T-helper 1 cell treated with Interleukin-12 subunit alpha and Interleukin-12 subunit beta and Interleukin-4 antibody, amounts not matched to agents 30 μg/mL and 1 μg/mL, for 36 hours (primary cell): ENCODE measurements around the gene ETV7.

Experiments
- H3K27ac Mint-ChIP-seq: one replicate; pipeline ENCODE4 v1.8.0; 2021; ENCODE audit warnings: mild to moderate bottlenecking, mixed read lengths
- H3K27me3 Mint-ChIP-seq: one replicate; pipeline ENCODE4 v1.8.0; 2021; ENCODE audit warnings: low read depth, mixed read lengths
- H3K36me3 Mint-ChIP-seq: one replicate; pipeline ENCODE4 v1.8.0; 2021; ENCODE audit warnings: low read depth, mixed read lengths
- H3K4me1 Mint-ChIP-seq: one replicate; pipeline ENCODE4 v1.8.0; 2021; ENCODE audit warnings: low read depth, mixed read lengths
- H3K4me3 Mint-ChIP-seq: one replicate; pipeline ENCODE4 v1.8.0; 2021; ENCODE audit warnings: mild to moderate bottlenecking, moderate library complexity, mixed read lengths
- H3K9me3 Mint-ChIP-seq: one replicate; pipeline ENCODE4 v1.8.0; 2021; ENCODE audit warnings: mixed read lengths

ETV7 gene

GRCh38 chr6:36404164-36404563, 16.7 kb upstream of the ETV7 start:
- Mint-ChIP-seq H3K9me3 (no peaks in the 10 kb centered on the region), H3K36me3 (no peaks in the 10 kb centered on the region), H3K4me1 (no peaks in the 10 kb centered on the region), H3K27ac (no peak overlapping the region), H3K27me3 (peaks cover 28% of the 10 kb centered on the region), H3K4me3 (no peak overlapping the region)

- Mint-ChIP-seq H3K4me3 (no peak overlapping the region), H3K36me3 (no peaks in the 10 kb centered on the region), H3K27me3 (peaks cover 24% of the 10 kb centered on the region), H3K4me1 (no peaks in the 10 kb centered on the region), H3K27ac (no peak overlapping the region), H3K9me3 (no peaks in the 10 kb centered on the region)
Measured at GRCh38 chr6:36402481-36402880, 15.0 kb upstream of the ETV7 start.

DNA sequence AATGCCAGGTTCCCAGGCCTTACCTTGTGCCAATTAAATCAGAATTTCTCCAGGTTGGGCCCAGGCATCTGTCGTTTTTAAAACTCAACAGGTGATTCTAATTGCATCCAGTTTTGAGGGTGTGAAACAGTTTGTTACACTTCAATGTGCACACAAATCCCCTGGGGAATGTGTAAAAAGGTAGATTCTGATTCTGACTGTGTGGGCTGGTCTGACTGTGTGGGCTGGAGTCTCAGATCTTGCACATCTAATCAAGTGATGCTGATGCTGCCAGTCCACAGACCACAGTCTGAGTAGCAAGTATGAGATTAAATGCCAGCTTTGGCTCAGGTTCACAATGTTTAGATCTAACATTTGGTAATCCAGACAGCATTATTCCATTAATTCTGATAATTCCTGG, 12.5 kb upstream of the ETV7 start:
- Mint-ChIP-seq H3K4me3 (no peak overlapping the region), H3K27ac (no peak overlapping the region), H3K27me3 (peaks cover 27% of the 10 kb centered on the region), H3K4me1 (no peaks in the 10 kb centered on the region), H3K9me3 (no peaks in the 10 kb centered on the region), H3K36me3 (no peaks in the 10 kb centered on the region)

GRCh38 chr6:36392621-36393020, 5.2 kb upstream of the ETV7 start:
- Mint-ChIP-seq H3K27me3 (peaks cover 56% of the 10 kb centered on the region), H3K36me3 (no peaks in the 10 kb centered on the region), H3K4me1 (peaks cover 5% of the 10 kb centered on the region), H3K4me3 (no peak overlapping the region), H3K9me3 (no peaks in the 10 kb centered on the region), H3K27ac (no peak overlapping the region)

GRCh38 chr6:36389353-36389752, 1.9 kb upstream of the ETV7 start:
- peaks cover 52% of the 10 kb centered on the region for H3K27me3 Mint-ChIP-seq
- H3K4me1 Mint-ChIP-seq: peaks cover 24% of the 10 kb centered on the region
- H3K9me3 Mint-ChIP-seq: no peaks in the 10 kb centered on the region
- no peak overlapping the region for H3K27ac Mint-ChIP-seq
- H3K36me3 Mint-ChIP-seq: peaks cover 7% of the 10 kb centered on the region
- no peak overlapping the region for H3K4me3 Mint-ChIP-seq

GRCh38 chr6:36386495-36387439, 702 bp downstream of the ETV7 start:
- peaks cover 12% of the 10 kb centered on the region for H3K36me3 Mint-ChIP-seq

GRCh38 chr6:36384095-36384494, 3.4 kb downstream of the ETV7 start:
- H3K9me3 Mint-ChIP-seq: no peaks in the 10 kb centered on the region
- H3K4me1 Mint-ChIP-seq: peaks cover 37% of the 10 kb centered on the region
- H3K4me3 Mint-ChIP-seq: no peak overlapping the region
- peaks cover 19% of the 10 kb centered on the region for H3K27me3 Mint-ChIP-seq
- peaks cover 12% of the 10 kb centered on the region for H3K36me3 Mint-ChIP-seq
- peak overlapping the region; percentile 9 for H3K27ac Mint-ChIP-seq

More at GRCh38 chr6:36386495-36387439, 702 bp downstream of the ETV7 start:
- Mint-ChIP-seq H3K4me3 (peak overlapping the region; percentile 99), H3K9me3 (no peaks in the 10 kb centered on the region), H3K27ac (peak overlapping the region; percentile 89), H3K4me1 (peaks cover 36% of the 10 kb centered on the region), H3K27me3 (peaks cover 32% of the 10 kb centered on the region)

- H3K4me3 Mint-ChIP-seq: no peak overlapping the region
- H3K9me3 Mint-ChIP-seq: no peaks in the 10 kb centered on the region
- H3K36me3 Mint-ChIP-seq: peaks cover 12% of the 10 kb centered on the region
- peaks cover 16% of the 10 kb centered on the region for H3K27me3 Mint-ChIP-seq
- H3K27ac Mint-ChIP-seq: peak overlapping the region; percentile 45
- peaks cover 39% of the 10 kb centered on the region for H3K4me1 Mint-ChIP-seq
Measured at GRCh38 chr6:36383606-36384005, 3.9 kb downstream of the ETV7 start.

- H3K27me3 Mint-ChIP-seq: peaks cover 10% of the 10 kb centered on the region
- peaks cover 37% of the 10 kb centered on the region for H3K4me1 Mint-ChIP-seq
- no peaks in the 10 kb centered on the region for H3K9me3 Mint-ChIP-seq
- H3K36me3 Mint-ChIP-seq: peaks cover 12% of the 10 kb centered on the region
- no peak overlapping the region for H3K4me3 Mint-ChIP-seq
- peak overlapping the region; percentile 76 for H3K27ac Mint-ChIP-seq
Measured at GRCh38 chr6:36382976-36383375, 4.5 kb downstream of the ETV7 start.

DNA sequence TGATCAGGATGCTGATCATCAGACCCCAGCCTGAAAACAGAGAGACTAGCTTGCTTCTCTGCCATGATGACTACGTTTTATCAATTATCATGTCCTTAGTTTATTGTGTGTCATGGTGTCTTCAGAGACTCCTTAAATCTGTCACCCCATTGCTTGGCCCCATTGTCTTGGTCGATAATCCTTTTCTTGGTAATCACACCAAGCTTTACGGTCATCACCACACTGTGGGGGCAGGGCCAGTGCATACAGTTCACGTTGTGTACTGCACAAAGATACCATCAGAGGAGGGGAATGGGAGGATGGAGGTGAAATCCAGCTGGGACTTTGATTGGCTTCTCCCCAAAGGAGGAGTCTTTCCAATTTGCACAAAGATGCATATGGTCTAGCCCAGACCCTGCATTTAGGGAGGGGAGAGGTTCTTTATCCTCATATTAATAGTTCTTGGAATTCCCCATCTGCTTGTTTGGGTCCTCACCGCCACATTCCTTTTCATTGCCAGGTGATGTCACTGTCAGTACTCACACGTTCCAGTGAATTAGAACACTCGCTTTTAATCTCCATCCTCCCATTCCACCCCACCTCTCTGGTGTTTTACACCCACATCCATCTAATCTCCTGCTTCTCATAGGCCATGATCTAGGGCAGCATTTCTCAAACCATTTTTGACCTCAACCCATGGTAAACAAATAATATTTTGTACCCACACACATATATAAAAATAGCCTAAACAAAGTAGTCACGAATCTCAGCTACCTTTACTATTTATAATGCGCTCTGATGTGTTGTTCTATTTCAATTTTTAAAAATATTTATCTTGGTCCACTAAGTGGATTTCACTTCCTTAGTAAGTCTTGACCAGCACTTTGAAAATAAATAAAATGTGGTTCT, 5.7 kb downstream of the ETV7 start:
- Mint-ChIP-seq H3K27ac (no peak overlapping the region), H3K27me3 (peaks cover 6% of the 10 kb centered on the region), H3K9me3 (no peaks in the 10 kb centered on the region), H3K4me3 (no peak overlapping the region), H3K36me3 (peaks cover 9% of the 10 kb centered on the region), H3K4me1 (peaks cover 31% of the 10 kb centered on the region)

GRCh38 chr6:36380166-36380565, 7.3 kb downstream of the ETV7 start:
- Mint-ChIP-seq H3K4me1 (peaks cover 19% of the 10 kb centered on the region), H3K27me3 (peaks cover 3% of the 10 kb centered on the region), H3K9me3 (no peaks in the 10 kb centered on the region), H3K27ac (no peak overlapping the region), H3K4me3 (no peak overlapping the region), H3K36me3 (peaks cover 5% of the 10 kb centered on the region)

DNA sequence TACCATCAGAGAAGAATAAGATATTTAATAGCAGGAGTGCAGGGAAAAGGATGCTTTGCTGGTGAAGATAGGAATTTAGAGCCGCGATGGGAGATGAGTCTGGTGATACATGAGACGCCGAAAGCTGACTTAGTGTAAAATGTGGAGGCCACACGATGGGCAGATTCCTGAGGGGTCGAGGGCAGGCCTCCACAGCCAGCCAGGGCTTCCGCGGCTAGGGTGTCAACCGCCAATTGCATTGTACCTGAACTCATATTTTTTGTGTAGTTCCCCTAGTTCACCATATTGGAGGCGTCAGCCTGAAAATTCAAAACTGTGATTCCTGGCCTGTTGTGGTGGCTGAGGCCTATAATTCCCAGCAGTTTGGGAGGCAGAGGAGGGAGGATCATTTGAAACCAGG, 8.5 kb downstream of the ETV7 start:
- peaks cover 3% of the 10 kb centered on the region for H3K36me3 Mint-ChIP-seq
- no peak overlapping the region for H3K27ac Mint-ChIP-seq
- no peaks in the 10 kb centered on the region for H3K9me3 Mint-ChIP-seq
- H3K4me3 Mint-ChIP-seq: no peak overlapping the region
- H3K27me3 Mint-ChIP-seq: peaks cover 3% of the 10 kb centered on the region
- peaks cover 15% of the 10 kb centered on the region for H3K4me1 Mint-ChIP-seq

DNA sequence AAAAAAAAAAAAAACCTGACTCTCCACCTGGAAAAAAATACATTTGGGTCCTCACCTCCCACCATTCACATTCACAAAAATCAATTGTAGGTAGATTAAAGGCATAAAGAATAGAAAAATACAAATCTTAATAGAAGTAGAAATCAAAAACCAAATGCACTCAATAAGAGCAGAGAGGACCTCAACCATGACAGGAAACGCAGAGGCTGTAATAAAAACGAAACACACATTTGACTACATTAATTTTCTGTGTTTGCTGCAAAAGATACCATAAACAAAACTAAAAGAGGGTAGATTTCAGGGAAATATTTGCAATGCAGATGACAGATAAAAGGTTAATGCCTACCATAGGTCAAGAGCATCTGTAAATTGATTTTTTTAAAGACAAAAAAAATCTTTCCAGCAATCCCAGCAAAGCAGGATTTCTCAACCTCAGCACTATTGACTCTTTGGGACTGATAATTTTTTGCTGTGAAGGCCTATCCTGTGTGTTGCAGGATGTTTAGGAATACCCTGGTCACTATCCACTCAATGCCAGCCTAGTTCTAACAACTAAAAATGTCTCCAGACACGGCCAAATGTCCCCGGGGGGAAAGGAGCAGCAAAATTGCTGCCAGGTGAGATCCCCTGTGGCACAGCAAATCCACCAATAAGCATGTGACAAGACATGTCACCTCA, 9.1 kb downstream of the ETV7 start:
- Mint-ChIP-seq H3K9me3 (no peaks in the 10 kb centered on the region), H3K27me3 (peaks cover 3% of the 10 kb centered on the region), H3K4me1 (peaks cover 9% of the 10 kb centered on the region), H3K36me3 (peaks cover 3% of the 10 kb centered on the region), H3K27ac (no peak overlapping the region), H3K4me3 (no peak overlapping the region)

- H3K4me3 Mint-ChIP-seq: no peak overlapping the region
- peaks cover 3% of the 10 kb centered on the region for H3K27me3 Mint-ChIP-seq
- no peaks in the 10 kb centered on the region for H3K36me3 Mint-ChIP-seq
- H3K4me1 Mint-ChIP-seq: peaks cover 6% of the 10 kb centered on the region
- no peaks in the 10 kb centered on the region for H3K9me3 Mint-ChIP-seq
- H3K27ac Mint-ChIP-seq: no peak overlapping the region
Measured at GRCh38 chr6:36377594-36377993, 9.9 kb downstream of the ETV7 start.
